ENCODE measurements around the gene ZNF385B.

The ZNF385B gene

DNA sequence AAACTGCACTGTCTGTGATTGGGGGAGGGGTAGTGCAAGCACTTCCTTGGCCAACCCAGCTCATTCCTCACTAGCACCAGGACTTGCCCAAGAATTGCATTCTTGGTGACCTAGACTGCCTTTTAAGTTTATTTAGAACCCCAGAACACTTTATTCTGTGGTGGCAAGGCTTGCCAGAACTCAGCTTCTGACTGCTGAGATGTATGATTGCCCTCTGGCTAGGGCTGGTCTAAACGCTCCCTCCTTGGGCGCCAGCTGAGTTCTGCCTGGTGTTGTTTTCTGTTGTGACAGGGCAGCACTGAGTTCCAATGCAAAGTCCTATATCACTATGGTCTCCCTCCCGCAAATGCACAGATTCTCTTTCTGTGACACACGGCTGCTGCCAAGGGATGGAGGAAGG lies 247.7 kb downstream of the ZNF385B start:
- no peak overlapping the region for H3K27ac ChIP-seq (ENCODE audit: extremely low read depth, low read depth, low read length)
- no peaks in the 10 kb centered on the region for H3K9me3 ChIP-seq (ENCODE audit: control insufficient read depth, insufficient read depth, low read depth, low read length)
- ChIA-PET CTCF (no interaction called here), POLR2A (no interaction called here)
- H3K36me3 ChIP-seq (ENCODE audit: control insufficient read depth in 2 of 2, insufficient read depth in 1 of 2, low read length in 2 of 2) = no peaks in the 10 kb centered on the region
- no peak for TF ChIP-seq ZNF549 (tag by site-specific recombination; IDR thresholded peaks at IDR 0.05)
- TF ChIP-seq GLIS2 (tag by site-specific recombination; IDR thresholded peaks at IDR 0.05) = no peak
- TF ChIP-seq ZNF140 (tag by site-specific recombination; IDR thresholded peaks at IDR 0.05) = no peak
- no peak for TF ChIP-seq ZNF830 (tag by site-specific recombination; IDR thresholded peaks at IDR 0.05; ENCODE audit: low read depth)
- no peak overlapping the region for H3K4me3 ChIP-seq (ENCODE audit: low read depth, low read length)
- H3K4me1 ChIP-seq (ENCODE audit: control insufficient read depth, insufficient read depth, low read length) = no peaks in the 10 kb centered on the region

DNA sequence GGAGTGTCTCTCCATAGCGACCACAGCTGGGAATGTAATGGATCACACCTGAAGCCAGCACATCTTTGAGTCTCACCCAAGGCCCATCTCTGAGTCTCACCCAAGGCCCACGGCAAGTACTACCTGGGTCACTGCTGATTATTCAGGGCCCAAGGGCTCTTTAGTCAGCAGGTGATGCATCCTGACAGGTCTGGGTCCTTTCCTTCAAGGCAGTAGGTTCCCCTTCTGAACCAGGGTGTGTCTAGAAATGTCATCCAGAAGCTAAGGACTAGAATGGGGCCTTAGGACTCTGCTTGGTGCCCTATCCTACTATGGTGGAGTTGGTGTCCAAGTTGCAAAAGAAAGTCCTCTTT lies 248.1 kb downstream of the ZNF385B start:
- Histone ChIP-seq H3K4me1 (ENCODE audit: control insufficient read depth, insufficient read depth, low read length) (no peaks in the 10 kb centered on the region), H3K9me3 (ENCODE audit: control insufficient read depth, insufficient read depth, low read depth, low read length) (no peaks in the 10 kb centered on the region), H3K36me3 (ENCODE audit: control insufficient read depth in 2 of 2, insufficient read depth in 1 of 2, low read length in 2 of 2) (no peaks in the 10 kb centered on the region), H3K4me3 (ENCODE audit: low read depth, low read length) (no peak overlapping the region), H3K27ac (ENCODE audit: extremely low read depth, low read depth, low read length) (no peak overlapping the region)
- CTCF ChIA-PET = interaction anchor here (0.6 kb wide), 1 partner anchor 276 kb away, joined by 3 read pairs; no protein-coding TSS in a partner anchor
- POLR2A ChIA-PET = no interaction called here
- no peak for TF ChIP-seq ZNF658 (tag by site-specific recombination; IDR thresholded peaks at IDR 0.05)
- TF ChIP-seq ZNF433 (tag by site-specific recombination; IDR thresholded peaks at IDR 0.05; ENCODE audit: low read depth) = no peak
- TF ChIP-seq, protein P1, sequence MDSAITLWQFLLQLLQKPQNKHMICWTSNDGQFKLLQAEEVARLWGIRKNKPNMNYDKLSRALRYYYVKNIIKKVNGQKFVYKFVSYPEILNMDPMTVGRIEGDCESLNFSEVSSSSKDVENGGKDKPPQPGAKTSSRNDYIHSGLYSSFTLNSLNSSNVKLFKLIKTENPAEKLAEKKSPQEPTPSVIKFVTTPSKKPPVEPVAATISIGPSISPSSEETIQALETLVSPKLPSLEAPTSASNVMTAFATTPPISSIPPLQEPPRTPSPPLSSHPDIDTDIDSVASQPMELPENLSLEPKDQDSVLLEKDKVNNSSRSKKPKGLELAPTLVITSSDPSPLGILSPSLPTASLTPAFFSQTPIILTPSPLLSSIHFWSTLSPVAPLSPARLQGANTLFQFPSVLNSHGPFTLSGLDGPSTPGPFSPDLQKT (IDR thresholded peaks at IDR 0.05; ENCODE audit: borderline replicate concordance, low read depth, low read length) = no peak
- TF ChIP-seq, protein P2, sequence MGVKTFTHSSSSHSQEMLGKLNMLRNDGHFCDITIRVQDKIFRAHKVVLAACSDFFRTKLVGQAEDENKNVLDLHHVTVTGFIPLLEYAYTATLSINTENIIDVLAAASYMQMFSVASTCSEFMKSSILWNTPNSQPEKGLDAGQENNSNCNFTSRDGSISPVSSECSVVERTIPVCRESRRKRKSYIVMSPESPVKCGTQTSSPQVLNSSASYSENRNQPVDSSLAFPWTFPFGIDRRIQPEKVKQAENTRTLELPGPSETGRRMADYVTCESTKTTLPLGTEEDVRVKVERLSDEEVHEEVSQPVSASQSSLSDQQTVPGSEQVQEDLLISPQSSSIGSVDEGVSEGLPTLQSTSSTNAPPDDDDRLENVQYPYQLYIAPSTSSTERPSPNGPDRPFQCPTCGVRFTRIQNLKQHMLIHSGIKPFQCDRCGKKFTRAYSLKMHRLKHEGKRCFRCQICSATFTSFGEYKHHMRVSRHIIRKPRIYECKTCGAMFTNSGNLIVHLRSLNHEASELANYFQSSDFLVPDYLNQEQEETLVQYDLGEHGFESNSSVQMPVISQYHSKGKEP (tag by site-specific recombination; IDR thresholded peaks at IDR 0.05) = no peak
- TF ChIP-seq KLF7 (tag by site-specific recombination; IDR thresholded peaks at IDR 0.05; ENCODE audit: borderline replicate concordance) = no peak

DNA sequence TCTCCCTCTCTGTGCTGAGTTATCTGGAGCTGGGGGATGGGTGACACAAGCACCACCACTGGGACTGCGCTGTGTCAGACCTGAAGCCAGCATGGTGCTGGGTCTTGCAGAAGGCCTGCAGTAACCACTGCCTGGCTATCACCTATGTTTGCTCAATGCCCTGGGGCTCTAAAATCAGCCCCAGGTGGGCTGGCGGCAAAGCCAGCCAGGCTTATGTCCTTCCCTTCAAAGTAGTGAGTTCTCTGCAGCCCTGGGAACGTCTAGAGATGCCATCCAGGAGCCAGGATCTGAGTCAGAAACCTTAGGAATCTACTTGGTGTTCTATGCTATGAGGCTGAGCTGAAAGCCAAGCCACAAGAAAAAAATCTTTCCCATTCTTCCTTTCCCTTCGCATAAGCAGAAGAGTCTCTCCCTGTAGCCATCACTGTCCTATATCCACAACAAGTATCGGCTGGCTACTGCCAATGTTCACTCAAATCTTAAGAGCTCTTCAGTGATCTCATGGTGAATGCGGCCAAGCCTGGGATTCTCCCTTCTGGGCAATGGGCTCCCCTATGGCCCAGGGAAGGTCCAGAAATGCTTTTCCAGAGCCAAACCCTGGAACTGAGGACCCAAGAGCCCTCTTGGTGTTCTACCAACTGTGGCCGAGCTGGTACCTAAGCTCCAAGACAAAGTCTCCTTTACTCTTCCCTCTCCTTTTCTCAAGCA lies 248.7 kb downstream of the ZNF385B start:
- no peaks in the 10 kb centered on the region for H3K9me3 ChIP-seq (ENCODE audit: control insufficient read depth, insufficient read depth, low read depth, low read length)
- no peaks in the 10 kb centered on the region for H3K4me1 ChIP-seq (ENCODE audit: control insufficient read depth, insufficient read depth, low read length)
- no peaks in the 10 kb centered on the region for H3K36me3 ChIP-seq (ENCODE audit: control insufficient read depth in 2 of 2, insufficient read depth in 1 of 2, low read length in 2 of 2)
- no peak overlapping the region for H3K4me3 ChIP-seq (ENCODE audit: low read depth, low read length)
- ChIA-PET CTCF (interaction anchor here (0.6 kb wide), 2 partner anchors 203 to 277 kb away, joined by 3 read pairs; no protein-coding TSS in a partner anchor), POLR2A (no interaction called here)
- no peak overlapping the region for H3K27ac ChIP-seq (ENCODE audit: extremely low read depth, low read depth, low read length)
- TF ChIP-seq ZNF423 (tag by site-specific recombination; IDR thresholded peaks at IDR 0.05) (no peak), KLF1 (tag by site-specific recombination; IDR thresholded peaks at IDR 0.05) (no peak), ZNF404 (tag by site-specific recombination; IDR thresholded peaks at IDR 0.05) (no peak), ZFP37 (tag by site-specific recombination; IDR thresholded peaks at IDR 0.05) (no peak), KLF7 (tag by site-specific recombination; IDR thresholded peaks at IDR 0.05; ENCODE audit: borderline replicate concordance) (no peak), ZNF132 (tag by site-specific recombination; IDR thresholded peaks at IDR 0.05; ENCODE audit: borderline replicate concordance) (no peak), KLF9 (tag by site-specific recombination; IDR thresholded peaks at IDR 0.05; ENCODE audit: low read depth) (no peak), ZXDB (tag by site-specific recombination; IDR thresholded peaks at IDR 0.05) (no peak)
- TF ChIP-seq, protein P3, sequence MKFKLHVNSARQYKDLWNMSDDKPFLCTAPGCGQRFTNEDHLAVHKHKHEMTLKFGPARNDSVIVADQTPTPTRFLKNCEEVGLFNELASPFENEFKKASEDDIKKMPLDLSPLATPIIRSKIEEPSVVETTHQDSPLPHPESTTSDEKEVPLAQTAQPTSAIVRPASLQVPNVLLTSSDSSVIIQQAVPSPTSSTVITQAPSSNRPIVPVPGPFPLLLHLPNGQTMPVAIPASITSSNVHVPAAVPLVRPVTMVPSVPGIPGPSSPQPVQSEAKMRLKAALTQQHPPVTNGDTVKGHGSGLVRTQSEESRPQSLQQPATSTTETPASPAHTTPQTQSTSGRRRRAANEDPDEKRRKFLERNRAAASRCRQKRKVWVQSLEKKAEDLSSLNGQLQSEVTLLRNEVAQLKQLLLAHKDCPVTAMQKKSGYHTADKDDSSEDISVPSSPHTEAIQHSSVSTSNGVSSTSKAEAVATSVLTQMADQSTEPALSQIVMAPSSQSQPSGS (tag by site-specific recombination; IDR thresholded peaks at IDR 0.05; ENCODE audit: low read depth) = no peak
- TF ChIP-seq, protein P1 (IDR thresholded peaks at IDR 0.05; ENCODE audit: borderline replicate concordance, low read depth, low read length) = no peak
- TF ChIP-seq, protein P4, sequence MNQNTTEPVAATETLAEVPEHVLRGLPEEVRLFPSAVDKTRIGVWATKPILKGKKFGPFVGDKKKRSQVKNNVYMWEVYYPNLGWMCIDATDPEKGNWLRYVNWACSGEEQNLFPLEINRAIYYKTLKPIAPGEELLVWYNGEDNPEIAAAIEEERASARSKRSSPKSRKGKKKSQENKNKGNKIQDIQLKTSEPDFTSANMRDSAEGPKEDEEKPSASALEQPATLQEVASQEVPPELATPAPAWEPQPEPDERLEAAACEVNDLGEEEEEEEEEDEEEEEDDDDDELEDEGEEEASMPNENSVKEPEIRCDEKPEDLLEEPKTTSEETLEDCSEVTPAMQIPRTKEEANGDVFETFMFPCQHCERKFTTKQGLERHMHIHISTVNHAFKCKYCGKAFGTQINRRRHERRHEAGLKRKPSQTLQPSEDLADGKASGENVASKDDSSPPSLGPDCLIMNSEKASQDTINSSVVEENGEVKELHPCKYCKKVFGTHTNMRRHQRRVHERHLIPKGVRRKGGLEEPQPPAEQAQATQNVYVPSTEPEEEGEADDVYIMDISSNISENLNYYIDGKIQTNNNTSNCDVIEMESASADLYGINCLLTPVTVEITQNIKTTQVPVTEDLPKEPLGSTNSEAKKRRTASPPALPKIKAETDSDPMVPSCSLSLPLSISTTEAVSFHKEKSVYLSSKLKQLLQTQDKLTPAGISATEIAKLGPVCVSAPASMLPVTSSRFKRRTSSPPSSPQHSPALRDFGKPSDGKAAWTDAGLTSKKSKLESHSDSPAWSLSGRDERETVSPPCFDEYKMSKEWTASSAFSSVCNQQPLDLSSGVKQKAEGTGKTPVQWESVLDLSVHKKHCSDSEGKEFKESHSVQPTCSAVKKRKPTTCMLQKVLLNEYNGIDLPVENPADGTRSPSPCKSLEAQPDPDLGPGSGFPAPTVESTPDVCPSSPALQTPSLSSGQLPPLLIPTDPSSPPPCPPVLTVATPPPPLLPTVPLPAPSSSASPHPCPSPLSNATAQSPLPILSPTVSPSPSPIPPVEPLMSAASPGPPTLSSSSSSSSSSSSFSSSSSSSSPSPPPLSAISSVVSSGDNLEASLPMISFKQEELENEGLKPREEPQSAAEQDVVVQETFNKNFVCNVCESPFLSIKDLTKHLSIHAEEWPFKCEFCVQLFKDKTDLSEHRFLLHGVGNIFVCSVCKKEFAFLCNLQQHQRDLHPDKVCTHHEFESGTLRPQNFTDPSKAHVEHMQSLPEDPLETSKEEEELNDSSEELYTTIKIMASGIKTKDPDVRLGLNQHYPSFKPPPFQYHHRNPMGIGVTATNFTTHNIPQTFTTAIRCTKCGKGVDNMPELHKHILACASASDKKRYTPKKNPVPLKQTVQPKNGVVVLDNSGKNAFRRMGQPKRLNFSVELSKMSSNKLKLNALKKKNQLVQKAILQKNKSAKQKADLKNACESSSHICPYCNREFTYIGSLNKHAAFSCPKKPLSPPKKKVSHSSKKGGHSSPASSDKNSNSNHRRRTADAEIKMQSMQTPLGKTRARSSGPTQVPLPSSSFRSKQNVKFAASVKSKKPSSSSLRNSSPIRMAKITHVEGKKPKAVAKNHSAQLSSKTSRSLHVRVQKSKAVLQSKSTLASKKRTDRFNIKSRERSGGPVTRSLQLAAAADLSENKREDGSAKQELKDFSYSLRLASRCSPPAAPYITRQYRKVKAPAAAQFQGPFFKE (tag by site-specific recombination; IDR thresholded peaks at IDR 0.05; ENCODE audit: borderline replicate concordance) = no peak
